Stimulated activated CD8-positive, alpha-beta memory T cell treated with anti-CD3 and anti-CD28 coated beads, Interleukin-12 subunit alpha, Interleukin-12 subunit beta, amount 100 ng/mL, for 1 hour (primary cell): ENCODE data around the gene NUDT14.

Experiments used
- DNase-seq: peaks from one replicate; pipeline ENCODE4 v3.0.0-alpha.2; 2020; ENCODE audit warnings: low read depth

The NUDT14 gene

GRCh38 chr14:105198588-105198987 is 17.5 kb upstream of the NUDT14 start:
- DNase-seq, result no peak

- no peak for DNase-seq
Measured at GRCh38 chr14:105197211-105197641, 16.1 kb upstream of the NUDT14 start.

GRCh38 chr14:105196265-105196960 is 15.3 kb upstream of the NUDT14 start:
- no peak for DNase-seq

GRCh38 chr14:105195522-105196264 is 14.6 kb upstream of the NUDT14 start:
- DNase-seq, result no peak

- DNase-seq, result no peak
Measured at GRCh38 chr14:105195051-105195450, 13.9 kb upstream of the NUDT14 start.

- DNase-seq, result no peak
Measured at GRCh38 chr14:105193916-105194782, 13.0 kb upstream of the NUDT14 start.

- DNase-seq, result no peak
Measured at GRCh38 chr14:105192866-105193731, 12.0 kb upstream of the NUDT14 start.

- no peak for DNase-seq
Measured at GRCh38 chr14:105187935-105188524, 6.9 kb upstream of the NUDT14 start.

- DNase-seq, result no peak
Measured at GRCh38 chr14:105187116-105187515, 6.0 kb upstream of the NUDT14 start.

- no peak for DNase-seq
Measured at GRCh38 chr14:105185973-105186372, 4.9 kb upstream of the NUDT14 start.

GRCh38 chr14:105185001-105185400 is 3.9 kb upstream of the NUDT14 start:
- DNase-seq, result no peak

GRCh38 chr14:105184461-105184860 is 3.3 kb upstream of the NUDT14 start:
- no peak for DNase-seq

GRCh38 chr14:105182296-105183020 is 1.3 kb upstream of the NUDT14 start:
- DNase-seq, result no peak

- no peak for DNase-seq
Measured at GRCh38 chr14:105181549-105182295, 610 bp upstream of the NUDT14 start.

- DNase-seq, result no peak
Measured at GRCh38 chr14:105179191-105179590, 1.9 kb downstream of the NUDT14 start.

GRCh38 chr14:105178868-105179140 is 2.3 kb downstream of the NUDT14 start:
- DNase-seq, result no peak

GRCh38 chr14:105178069-105178867 is 2.8 kb downstream of the NUDT14 start:
- DNase-seq, result no peak

GRCh38 chr14:105177082-105177481 is 4.0 kb downstream of the NUDT14 start:
- DNase-seq, result no peak

- DNase-seq, result no peak
Measured at GRCh38 chr14:105176513-105176912, 4.6 kb downstream of the NUDT14 start.
